ENCODE data around the gene LRSAM1.

The LRSAM1 gene

DNA sequence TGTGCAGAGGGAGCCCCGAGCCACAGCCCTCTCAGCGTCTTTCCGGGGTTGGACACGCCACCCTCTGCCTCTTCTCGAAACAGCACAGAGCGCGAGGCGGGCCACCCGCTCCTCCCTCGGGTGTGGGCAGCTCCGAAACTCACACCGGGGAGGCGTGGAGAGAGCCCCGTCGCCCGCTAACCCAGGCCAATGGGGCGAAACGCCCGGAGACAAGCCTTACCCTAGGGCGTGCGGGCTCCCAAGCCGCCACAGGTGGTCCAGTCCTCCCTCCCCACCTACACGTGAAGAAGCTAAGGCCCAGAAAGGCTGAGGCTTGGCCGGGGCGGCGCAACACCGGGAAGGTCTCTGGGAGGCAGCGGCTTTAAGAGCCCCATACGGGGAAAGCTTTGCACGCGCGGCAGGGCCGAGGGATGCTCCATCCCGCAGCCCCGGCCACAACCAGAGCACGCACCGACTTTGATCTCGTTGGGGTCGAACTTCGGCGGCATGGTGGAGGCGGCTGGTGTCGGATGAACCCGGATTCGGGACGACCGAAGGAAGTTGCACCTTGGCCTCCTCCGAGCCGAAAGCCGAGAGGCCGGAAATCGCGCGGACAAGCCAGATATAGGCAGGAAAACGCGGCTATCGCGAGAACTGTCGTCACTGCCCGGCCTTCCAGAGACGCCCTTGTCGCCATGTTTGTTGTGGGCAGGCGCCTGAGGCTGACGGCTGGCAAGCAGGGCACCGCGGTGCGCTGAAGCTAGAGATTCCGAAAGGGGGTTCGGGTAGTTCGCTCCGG, at the start of gene LRSAM1, which contains the start of gene RPL12:
LRSAM1 (plus strand) TSS at position 681 of the 778 bp plus-strand sequence. CDS start 3,018 bp downstream, outside the sequence.
RPL12 (minus strand) TSS at position 577 of the 778 bp plus-strand sequence; CDS start at position 488, 89 bp downstream.
- DNase-seq: peak; percentile 96

- DNase-seq: no peak
Observed at GRCh38 chr9:127402401-127403090, 48.8 kb upstream of the LRSAM1 start.

GRCh38 chr9:127403507-127404192, 47.7 kb upstream of the LRSAM1 start:
- DNase-seq: no peak

GRCh38 chr9:127404631-127405030, 46.7 kb upstream of the LRSAM1 start:
- no peak for DNase-seq

GRCh38 chr9:127405344-127406125, 45.8 kb upstream of the LRSAM1 start:
- DNase-seq: no peak

DNA sequence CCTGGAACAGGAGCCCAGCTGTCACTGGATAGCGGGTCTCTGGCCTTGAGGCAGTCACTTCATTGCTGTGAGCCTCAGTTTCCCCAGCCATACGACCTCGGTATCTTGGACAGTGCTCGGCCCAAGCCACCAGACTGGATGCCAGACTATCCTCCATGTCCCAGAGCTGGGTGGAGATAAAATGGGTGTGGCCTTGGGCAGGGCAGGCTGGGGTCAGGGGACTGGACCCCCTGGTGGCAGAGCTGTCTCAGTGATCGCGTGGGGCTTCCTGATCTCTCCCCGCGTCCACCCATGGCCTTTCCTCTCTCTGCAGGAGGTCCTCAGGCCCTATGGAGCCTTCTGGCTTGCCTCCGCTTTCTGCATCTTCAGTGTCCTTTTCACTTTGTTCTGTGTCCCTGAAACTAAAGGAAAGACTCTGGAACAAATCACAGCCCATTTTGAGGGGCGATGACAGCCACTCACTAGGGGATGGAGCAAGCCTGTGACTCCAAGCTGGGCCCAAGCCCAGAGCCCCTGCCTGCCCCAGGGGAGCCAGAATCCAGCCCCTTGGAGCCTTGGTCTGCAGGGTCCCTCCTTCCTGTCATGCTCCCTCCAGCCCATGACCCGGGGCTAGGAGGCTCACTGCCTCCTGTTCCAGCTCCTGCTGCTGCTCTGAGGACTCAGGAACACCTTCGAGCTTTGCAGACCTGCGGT, 44.4 kb upstream of the LRSAM1 start:
- no peak for DNase-seq

- DNase-seq: no peak
Observed at GRCh38 chr9:127407492-127407843, 43.8 kb upstream of the LRSAM1 start.

DNA sequence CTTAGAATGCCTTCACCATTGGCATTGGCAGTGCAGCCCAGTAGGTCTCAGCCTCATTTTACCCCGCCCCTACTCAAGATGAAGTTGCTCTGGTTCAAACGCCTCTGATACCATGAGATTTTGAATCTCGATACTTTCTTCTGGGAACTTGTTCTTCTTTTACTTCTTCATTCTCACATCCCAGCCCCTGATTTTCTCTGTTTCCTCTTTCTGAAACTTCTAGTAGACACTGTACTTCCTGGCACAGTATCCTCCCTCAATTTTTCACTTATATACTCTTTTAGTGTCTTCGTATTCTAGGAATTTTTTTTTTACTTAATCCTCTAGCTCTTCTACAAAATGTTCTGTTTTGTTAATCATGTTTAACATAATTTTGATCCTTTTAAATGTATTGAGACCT, 40.2 kb upstream of the LRSAM1 start:
- DNase-seq: no peak

DNA sequence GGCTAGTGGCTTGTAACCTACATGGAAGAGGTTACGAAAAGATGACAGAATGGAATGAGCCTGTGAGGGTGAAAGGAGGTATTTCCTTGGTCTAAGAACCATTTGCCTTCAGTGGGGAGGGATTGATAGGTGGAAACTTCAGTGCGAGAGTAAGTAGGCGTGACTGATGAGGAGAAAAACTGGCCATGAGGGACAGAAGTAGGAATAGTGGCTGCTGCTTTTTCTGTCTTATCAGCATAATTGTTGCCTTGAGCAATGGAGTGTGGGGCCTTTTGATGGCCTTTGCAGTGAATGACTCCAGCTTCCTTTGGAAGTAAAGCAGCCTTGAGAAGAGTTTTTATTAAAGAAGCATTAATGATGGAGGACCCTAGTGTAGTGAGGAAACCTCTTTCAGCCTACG, 36.2 kb upstream of the LRSAM1 start:
- DNase-seq: no peak

DNA sequence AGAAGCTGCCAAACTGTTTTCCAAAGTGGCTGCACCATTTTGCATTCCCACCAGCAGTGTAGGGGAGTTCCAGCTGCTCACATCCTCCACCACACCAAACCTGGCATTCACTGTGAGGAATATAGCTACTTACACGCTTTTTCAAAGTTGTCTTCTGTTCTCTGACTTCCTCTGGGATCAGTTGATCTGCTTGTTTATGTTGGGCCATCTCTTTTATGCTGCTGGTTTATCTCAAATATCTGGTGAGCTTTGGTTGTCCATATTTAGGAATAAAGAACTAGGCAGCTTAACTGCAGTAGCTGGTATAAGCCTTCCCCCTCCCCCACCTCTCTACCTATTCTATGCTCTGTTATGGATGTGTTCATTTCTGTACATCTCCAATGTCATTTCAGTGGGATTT, 35.7 kb upstream of the LRSAM1 start:
- DNase-seq: no peak

GRCh38 chr9:127417131-127418036, 33.9 kb upstream of the LRSAM1 start:
- no peak for DNase-seq

DNA sequence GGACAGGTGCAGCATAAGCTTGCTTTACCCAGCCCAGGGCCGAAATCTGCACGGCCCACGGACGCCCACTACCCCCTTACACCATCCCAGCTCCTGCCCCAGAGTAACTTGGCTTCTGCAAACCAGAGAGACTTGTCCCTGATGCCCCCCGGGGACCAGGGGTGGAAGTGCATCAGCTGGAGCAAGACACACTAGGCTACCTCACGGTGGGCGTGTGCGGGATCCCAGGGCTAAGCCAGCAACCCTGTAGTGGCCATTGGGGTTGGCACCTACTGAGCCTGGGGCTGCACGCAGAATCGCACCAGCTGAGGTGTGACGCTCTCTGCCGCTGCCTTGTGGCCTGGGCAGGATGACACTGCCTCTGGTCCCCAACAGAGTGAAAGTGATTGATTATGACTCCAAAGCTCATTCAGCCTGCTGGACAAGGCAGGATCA, 33.3 kb upstream of the LRSAM1 start:
- no peak for DNase-seq

DNA sequence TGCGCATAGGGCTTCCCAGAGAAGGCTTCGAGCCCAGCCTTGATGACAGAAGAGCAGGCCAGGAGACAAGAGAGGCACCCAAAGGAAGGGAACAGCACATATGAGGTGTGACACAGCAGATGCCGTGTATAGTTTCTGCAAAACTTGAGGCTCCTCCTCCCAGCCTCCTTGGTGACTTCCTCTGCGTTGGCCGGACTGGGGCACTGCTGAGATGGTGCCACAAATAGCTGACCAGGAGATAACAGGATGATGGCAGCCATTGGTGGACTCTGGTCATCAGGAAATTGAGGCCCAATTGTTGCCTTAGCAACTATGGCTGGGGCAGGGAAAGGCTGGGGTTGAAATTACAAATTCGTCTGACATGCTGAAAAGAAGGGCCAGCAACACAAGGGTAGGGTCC, 32.0 kb upstream of the LRSAM1 start:
- DNase-seq: no peak

DNA sequence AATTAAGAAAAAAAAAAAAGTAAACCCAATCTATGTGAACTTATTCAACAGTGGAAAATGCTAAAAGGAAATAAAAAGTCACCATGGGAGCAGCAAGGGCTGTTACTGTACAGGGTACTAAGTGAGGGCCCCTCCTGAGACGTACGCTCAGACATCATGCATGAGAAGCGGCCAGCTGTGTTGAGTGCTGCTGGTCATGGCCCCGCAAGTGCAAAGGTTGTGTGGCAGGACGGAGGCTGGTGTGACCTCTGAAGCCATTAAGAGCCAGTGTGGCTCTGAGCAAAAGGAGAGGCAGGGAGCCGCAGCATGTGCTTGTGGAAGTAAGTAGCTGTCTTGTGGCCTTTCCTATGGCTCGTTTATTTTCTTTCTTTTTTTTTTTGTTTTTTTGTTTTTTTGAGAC, 30.3 kb upstream of the LRSAM1 start:
- DNase-seq: no peak

- no peak for DNase-seq
Observed at GRCh38 chr9:127422133-127422782, 29.1 kb upstream of the LRSAM1 start.

DNA sequence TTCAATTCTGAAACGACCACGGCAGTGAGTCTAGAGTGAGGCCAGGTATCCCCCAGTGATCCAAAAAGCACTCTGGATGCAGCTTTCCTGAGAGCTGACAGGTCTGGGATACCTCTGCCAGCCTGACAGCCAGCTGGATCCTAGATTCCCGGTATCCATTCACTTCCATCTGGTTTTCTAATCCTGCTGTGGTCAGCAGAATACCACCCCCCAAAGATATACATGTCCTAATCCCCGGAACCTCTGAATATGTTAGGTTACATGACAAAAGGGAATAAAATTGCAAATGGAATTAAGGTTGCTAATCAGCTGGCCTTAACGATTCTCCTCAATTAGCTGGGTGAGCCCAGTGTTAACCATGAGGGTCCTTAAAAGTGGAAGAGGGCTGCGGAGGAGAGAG, 28.5 kb upstream of the LRSAM1 start:
- DNase-seq: no peak

GRCh38 chr9:127423476-127423933, 27.8 kb upstream of the LRSAM1 start:
- no peak for DNase-seq

- peak; percentile 96 for DNase-seq
Observed at GRCh38 chr9:127423934-127424675, 27.2 kb upstream of the LRSAM1 start, which contains the start of gene ZNF79. TSS of gene ZNF79 (plus strand) at chr9:127424382. CDS start at chr9:127424788, 406 bp downstream.

- no peak for DNase-seq
Observed at GRCh38 chr9:127424676-127424999, 26.7 kb upstream of the LRSAM1 start.

- no peak for DNase-seq
Observed at GRCh38 chr9:127426756-127427155, 24.6 kb upstream of the LRSAM1 start.
